DMS 273 treated with DMSO at 0.1 percent for 48 hours (cell line): ENCODE results near the gene LIMCH1.
A peak's percentile ranks its signal among the peaks of the same experiment; 100 is the strongest.
"Not testable (repeated sequence)": the region's sequence is repeated elsewhere in the genome, so short reads cannot be mapped to it uniquely, and the experiment has no call there.

Experiments used
- DNase-seq: peaks from one replicate; lab custom pipeline; 2025; lab: John Stamatoyannopoulos, UW

Gene LIMCH1, protein sequence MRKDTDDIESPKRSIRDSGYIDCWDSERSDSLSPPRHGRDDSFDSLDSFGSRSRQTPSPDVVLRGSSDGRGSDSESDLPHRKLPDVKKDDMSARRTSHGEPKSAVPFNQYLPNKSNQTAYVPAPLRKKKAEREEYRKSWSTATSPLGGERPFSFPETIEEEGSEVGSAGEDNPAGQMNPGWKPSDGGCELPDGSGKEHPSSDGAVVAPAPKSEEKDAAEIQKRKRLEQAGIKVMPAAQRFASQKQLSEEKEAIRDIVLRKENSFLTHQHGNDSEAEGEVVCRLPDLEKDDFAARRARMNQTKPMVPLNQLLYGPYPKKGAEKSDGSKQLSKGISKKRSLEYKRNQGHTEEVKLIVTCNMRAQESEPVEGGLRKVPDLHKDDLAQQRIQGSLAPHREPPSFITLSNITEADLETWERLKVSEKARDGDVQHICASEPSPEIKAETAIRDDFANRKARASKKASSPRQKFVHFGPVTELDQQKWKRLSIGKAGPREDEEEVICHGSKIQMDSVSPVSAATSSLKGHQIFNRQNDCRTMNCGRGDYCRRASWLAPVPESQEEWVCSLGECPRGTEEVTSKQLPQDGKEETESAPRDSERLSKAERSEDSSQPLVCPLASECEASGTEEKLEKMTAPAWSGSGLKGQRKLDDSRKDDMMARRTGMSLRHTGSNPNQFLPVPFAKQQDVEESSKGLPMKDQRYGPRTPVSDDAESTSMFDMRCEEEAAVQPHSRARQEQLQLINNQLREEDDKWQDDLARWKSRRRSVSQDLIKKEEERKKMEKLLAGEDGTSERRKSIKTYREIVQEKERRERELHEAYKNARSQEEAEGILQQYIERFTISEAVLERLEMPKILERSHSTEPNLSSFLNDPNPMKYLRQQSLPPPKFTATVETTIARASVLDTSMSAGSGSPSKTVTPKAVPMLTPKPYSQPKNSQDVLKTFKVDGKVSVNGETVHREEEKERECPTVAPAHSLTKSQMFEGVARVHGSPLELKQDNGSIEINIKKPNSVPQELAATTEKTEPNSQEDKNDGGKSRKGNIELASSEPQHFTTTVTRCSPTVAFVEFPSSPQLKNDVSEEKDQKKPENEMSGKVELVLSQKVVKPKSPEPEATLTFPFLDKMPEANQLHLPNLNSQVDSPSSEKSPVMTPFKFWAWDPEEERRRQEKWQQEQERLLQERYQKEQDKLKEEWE (N-terminal part only)

DNA sequence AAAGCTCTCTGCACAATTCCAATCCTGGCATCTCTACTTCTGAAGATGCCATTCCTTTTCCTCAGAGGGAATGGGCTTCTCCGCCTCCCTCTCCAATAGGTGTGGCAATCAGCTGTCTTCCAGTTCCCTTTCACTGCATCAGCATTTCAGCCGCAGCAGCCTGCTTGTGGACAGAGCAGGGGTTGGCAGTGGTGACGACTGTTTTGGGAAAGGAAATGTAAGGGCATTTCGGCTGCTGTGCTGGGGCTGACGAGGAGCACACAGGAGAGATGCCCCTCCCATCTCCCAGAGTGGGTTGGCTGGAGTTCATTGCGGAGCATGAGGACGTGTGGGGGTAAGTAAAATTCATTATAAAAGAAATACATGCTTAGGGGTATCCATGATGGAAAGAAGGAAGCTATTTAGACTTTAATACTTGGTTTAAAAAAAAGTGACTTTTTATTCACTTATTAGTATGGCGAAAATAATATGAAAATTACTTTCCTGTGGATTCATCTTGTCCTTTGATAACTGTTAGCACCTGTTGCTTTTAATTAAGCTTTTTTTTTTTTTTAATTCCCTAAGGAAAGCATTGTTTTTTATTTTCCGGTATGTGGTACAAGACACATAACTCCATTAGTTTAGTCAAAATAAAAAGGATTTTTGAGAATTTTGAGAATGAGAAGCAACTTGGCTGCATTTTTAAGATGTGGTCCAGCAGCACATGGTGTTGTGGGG is at the start of gene LIMCH1:
Gene LIMCH1 (plus strand): TSS at position 141 of the 717 bp plus-strand sequence. CDS start 67,839 bp downstream, outside the sequence.
- DNase-seq: no peak

DNA sequence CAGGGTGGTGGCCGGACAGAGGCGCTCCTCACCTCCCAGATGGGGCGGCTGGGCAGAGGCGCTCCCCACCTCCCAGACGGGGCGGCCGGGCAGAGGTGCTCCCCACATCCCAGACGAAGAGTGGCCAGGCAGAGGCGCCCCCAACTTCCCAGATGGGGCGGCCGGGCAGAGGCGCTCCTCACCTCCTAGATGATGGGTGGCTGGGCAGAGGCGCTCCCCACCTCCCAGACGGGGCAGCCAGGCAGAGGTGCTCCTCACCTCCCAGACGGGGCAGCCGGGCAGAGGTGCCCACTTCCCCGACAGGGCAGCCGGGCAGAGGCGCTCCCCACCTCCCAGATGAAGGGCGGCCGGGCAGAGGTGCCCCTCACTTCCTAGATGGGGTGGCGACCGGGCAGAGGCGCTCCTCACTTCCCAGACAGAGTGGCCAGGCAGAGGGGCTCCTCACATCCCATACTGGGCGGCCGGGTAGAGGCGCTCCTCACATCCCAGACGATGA is 46.8 kb upstream of the LIMCH1 start:
- DNase-seq: not testable (repeated sequence)

DNA sequence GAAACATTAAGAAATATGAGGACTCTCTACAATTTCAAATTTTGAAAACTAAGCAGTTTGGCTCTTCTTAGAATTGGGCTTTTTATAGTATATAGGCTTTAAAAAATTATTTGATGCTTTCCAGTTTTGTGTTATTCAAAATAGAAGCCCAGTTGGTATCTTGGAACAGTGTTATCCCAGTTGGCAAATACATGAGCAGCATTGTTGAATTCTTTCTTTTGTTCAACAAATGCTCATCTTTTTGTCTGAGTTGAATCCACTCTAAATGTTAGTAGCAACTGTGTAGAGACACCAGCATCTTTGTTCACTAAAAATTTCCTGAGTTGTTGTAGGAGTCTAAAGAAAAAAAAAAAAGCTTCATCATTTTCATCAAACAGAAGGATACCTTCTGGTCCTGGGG is 41.0 kb upstream of the LIMCH1 start:
- DNase-seq: no peak

DNA sequence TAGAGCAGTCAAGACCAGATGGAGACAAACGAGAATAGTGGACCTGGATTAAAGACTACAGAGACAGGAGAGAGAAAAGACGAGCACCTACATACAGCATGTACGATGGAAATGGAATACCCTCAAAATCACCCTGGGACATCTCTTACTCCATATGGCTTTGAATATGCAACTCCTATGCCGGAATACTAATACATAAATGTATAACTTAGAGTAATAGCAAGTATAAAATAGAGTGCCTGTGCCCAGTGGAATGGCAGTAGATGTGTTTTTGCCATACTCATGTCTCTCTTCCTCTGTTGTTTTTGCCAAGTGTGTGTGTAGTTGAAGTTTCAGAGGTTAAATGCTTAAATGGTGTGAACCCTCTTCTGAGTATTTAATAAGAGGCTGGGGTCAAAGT is 39.8 kb upstream of the LIMCH1 start:
- DNase-seq: no peak

DNA sequence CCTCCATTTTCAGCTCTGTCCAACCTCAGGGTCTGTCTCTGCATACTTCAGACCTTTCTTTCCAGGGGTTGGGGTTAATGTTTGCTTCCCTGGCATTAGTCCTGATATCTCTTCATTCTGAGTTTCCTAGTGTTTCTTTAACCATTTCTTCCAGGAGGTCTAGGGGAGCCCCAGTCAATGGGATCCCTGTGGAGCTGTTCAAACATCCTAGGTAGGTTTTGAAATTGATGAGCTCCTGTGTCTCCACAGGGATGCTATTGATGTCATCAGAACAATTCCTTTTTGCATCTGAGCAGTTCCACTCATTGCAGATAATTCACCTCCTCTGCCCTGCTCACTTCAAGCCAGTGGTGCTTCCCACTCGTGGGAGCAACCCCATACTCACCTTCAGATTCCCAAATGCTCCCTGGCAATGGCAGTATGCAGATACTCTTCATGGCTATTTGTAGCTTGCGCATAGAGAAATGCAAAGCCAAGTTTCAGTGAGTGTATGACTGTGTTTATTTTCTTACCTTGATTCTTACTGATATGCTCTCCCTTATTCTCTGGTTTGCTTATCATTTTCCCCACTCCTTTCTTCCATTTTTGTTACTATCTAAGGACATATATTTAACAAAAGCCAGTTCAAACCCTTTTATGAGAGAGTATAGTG is 33.7 kb upstream of the LIMCH1 start:
- DNase-seq: no peak

GRCh38 chr4:41505161-41505661 is 32.7 kb upstream of the LIMCH1 start:
- peak; percentile 49 for DNase-seq

GRCh38 chr4:41506130-41506529 is 31.8 kb upstream of the LIMCH1 start:
- DNase-seq: no peak

GRCh38 chr4:41507291-41507947 is 30.5 kb upstream of the LIMCH1 start:
- no peak for DNase-seq

GRCh38 chr4:41509451-41509866 is 28.5 kb upstream of the LIMCH1 start:
- peak; percentile 48 for DNase-seq

- no peak for DNase-seq
Observed at GRCh38 chr4:41510179-41510578, 27.8 kb upstream of the LIMCH1 start.

- DNase-seq: no peak
Observed at GRCh38 chr4:41512136-41512535, 25.8 kb upstream of the LIMCH1 start.

DNA sequence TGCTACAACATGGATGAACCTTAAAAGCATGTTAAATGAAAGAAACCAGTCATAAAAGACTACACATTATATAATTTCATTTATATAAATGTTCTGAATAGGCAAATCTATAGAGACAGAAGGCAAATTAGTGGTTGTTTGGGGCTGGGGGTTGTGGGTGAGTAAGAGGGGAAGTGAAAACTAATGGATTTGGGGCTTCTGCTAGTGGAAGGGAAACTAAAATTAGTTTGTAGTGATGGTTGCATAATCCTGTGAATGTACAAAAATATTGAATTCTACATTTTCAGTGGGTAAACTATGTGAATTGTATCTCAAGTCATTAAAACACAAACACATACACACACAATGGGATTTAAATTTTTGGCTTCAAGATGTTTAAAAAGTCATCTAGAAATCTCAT is 25.4 kb upstream of the LIMCH1 start:
- no peak for DNase-seq

DNA sequence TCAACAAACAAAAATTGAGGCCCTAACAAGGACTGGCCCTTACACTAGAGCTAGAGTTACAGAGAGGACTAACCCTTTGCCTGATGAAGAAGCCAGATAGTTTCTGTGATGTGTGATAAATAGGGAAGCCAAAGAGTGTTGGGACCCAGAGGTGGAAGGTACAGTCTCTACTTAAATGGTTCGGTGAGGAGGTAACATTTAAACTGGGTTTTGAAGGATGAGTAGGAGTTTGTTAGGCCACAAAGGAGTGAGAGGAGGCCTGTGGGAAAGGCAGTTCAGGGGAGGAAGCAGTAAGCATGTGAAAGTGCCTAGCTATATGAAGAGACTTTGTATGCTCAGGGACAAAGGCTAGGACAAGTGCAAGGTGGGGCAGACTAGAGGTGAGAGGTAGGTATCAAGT is 23.8 kb upstream of the LIMCH1 start:
- DNase-seq: no peak

DNA sequence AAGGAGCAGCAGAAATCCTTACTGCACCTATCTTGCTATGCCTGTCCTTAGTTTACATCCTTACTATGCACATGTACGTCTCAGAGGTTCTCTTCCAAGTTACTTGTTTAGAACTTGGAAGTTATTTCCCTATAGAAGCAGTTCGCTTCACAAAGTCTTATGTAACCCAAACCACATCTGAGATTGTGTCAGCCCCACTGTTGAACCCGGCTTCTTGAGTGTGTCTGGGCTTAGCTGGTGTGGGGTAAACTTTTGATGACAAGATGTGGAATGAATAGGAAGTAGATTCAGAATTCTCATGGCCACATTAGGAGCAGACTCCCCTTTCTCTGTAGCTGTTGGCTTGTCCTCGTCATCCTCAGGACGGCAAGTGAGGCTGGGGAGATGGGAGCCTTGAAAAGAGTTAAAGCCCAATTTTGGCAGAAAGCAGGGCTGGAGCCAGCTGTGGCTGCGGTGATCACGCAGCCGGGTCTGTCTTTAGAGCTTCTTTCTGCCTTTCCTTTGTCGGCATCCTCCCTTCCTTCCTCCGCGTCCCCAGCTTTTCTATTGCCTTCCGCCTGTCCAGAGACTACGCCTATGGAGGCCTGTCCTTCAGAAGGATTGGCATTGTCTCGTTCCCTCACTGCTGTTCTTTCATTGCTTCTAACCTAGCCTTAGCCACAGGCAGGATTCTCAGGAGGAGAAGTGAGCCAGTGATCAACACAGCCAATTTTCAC is 23.0 kb upstream of the LIMCH1 start:
- no peak for DNase-seq

DNA sequence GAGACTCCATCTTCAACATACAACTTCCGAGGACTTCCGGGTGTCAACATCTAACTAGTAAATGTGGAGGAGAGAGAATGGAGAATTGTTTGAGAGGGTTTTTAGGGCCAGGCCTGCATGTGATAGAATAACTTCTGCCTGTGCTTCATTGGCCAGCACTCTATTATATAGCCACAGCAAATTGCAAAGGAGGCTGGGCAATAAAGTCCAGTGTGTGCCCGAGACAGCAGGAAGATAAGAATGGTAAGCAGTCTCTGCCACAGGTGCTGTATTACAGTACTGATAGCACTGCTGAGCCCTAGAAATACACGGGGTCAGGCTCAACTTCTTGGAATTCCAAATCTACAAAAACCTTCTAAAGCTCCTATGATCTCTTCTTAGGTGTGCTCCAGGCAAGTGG is 20.8 kb upstream of the LIMCH1 start:
- DNase-seq: no peak

DNA sequence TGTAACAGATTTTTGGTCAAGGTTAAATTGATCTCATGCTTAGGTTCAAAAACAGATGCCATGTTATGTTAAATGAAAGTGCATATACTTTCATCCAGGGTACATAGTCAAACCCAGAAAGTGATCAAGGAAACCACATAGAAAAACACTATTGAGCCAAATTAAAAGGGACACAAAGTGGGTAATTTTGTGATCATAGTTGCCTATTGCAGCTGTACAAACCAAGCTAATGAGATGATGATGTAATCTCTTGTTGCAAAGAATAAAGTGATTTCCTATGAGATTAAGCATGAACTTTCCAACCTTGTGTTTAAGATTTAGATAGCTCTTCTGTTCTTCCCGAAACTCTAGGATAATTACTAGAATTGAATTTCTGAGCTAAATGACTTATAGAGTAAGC is 20.2 kb upstream of the LIMCH1 start:
- no peak for DNase-seq

DNA sequence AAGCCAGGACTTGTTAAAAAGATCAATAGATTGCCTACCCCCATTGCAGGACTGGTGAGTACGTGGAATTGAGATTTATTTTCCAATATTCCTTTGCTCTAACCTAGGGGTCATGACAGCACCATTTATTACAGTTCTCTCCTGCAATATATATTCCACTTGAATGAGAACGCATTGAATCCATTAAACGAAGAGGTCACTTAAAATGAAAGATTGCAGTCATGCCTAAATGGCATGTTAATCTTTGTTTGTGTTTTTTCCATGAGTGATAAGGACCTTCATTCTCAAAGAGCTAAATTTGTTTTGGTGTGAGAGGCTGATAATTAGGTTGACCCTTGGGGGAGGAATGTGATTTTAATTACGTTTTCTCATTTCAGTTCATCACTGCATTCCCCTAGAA is 13.5 kb upstream of the LIMCH1 start:
- no peak for DNase-seq

DNA sequence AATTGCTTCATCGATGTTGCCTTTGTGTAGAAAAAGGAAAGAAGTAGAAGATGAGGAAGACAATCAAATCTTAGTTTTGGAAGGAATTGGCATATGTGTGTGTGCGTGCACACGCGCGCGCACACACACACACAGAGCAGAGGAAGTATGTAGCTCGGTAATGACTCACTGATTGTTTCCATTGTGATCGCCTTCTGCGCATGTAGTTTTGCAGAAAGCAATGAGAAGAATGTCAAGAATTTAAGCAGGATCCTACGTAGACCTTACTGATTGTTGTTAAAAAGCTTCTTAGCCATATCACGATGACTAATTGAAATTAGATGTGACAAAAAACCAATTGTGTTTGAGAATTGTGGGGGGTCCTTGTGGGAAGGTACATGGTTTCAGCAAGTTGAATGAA is 12.8 kb upstream of the LIMCH1 start:
- no peak for DNase-seq

GRCh38 chr4:41526628-41527027 is 11.3 kb upstream of the LIMCH1 start:
- DNase-seq: no peak
